HepG2 (cell line): ENCODE data around the gene DAG1. TPM values are rescaled to one million over a fixed set of nuclear protein-coding genes. Genes with fewer than 3 reads are reported as not detected.

Experiments used
- KLF13 ChIP-seq: sonication (generic); formaldehyde crosslinking; IDR thresholded peaks from 2 replicates; pipeline ENCODE4 v1.4.0; 2020; ENCODE audit warnings: mild to moderate bottlenecking, missing genetic modification reagents
- MAFF ChIP-seq: IDR thresholded peaks from 2 replicates; pipeline ENCODE4 v1.6.1; 2011; ENCODE audit warnings: low read depth, low read length, improper control_type of control experiment
- NBN ChIP-seq: fragments of 450-650 bp; conservative IDR thresholded peaks from 2 replicates; pipeline ENCODE4 v1.6.1; 2017
- PAWR ChIP-seq: sonication (generic); formaldehyde crosslinking; IDR thresholded peaks from 2 replicates; pipeline ENCODE4 v1.4.0; 2020; ENCODE audit warnings: missing genetic modification reagents, mild to moderate bottlenecking, borderline replicate concordance
- PAXIP1 ChIP-seq: sonication (generic); formaldehyde crosslinking; conservative IDR thresholded peaks from 2 replicates; pipeline ENCODE4 v1.4.0; 2020; ENCODE audit warnings: mild to moderate bottlenecking, missing genetic modification reagents, moderate library complexity
- POLR2AphosphoS2 ChIP-seq: IDR thresholded peaks from 2 replicates; pipeline ENCODE4 v1.6.1; 2011; ENCODE audit warnings: low read depth, low read length, improper control_type of control experiment
- RXRA ChIP-seq: sonication (generic); formaldehyde crosslinking; IDR thresholded peaks from 2 replicates; pipeline ENCODE4 v1.5.1; 2020; ENCODE audit warnings: missing genetic modification reagents
- SIN3A ChIP-seq: IDR thresholded peaks from 2 replicates; pipeline ENCODE4 v1.6.1; 2011; ENCODE audit warnings: low read depth, mild to moderate bottlenecking, control low read depth, low read length, borderline replicate concordance
- STAT6 ChIP-seq: sonication (generic); formaldehyde crosslinking; IDR thresholded peaks from 2 replicates; pipeline ENCODE4 v1.4.0; 2020; ENCODE audit warnings: missing genetic modification reagents, mild to moderate bottlenecking, borderline replicate concordance
- TGIF2 ChIP-seq: IDR thresholded peaks from 2 replicates; pipeline ENCODE4 v1.6.1; 2016; ENCODE audit warnings: control low read depth, missing compliant biosample characterization
- ZC3H4 ChIP-seq: sonication (generic); formaldehyde crosslinking; IDR thresholded peaks from 2 replicates; pipeline ENCODE4 v1.4.0; 2020; ENCODE audit warnings: missing genetic modification reagents, borderline replicate concordance
- ZNF136 ChIP-seq: sonication (generic); formaldehyde crosslinking; IDR thresholded peaks from 2 replicates; pipeline ENCODE4 v1.8.1; 2022; ENCODE audit warnings: low read depth, mild to moderate bottlenecking, moderate library complexity, missing genetic modification reagents
- ZNF263 ChIP-seq: sonication (generic); formaldehyde crosslinking; IDR thresholded peaks from 2 replicates; pipeline ENCODE4 v1.4.0; 2020; ENCODE audit warnings: missing genetic modification reagents
- ZNF317 ChIP-seq: sonication (generic); formaldehyde crosslinking; IDR thresholded peaks from 2 replicates; pipeline ENCODE4 v1.5.0; 2020; ENCODE audit warnings: mild to moderate bottlenecking, missing genetic modification reagents
- ZNF414 ChIP-seq: sonication (generic); formaldehyde crosslinking; IDR thresholded peaks from 2 replicates; pipeline ENCODE4 v1.5.0; 2020; ENCODE audit warnings: missing genetic modification reagents
- ZNF570 ChIP-seq: sonication (generic); formaldehyde crosslinking; IDR thresholded peaks from 2 replicates; pipeline ENCODE4 v1.4.0; 2020; ENCODE audit warnings: mild to moderate bottlenecking, missing genetic modification reagents, borderline replicate concordance
- polyA plus RNA-seq, 8 experiments: library from polyadenylated mRNA; depleted of rRNA in 3 of 8; stranded (reverse) in 7 of 8; unstranded in 1 of 8; fragments of >200 nt; fragmentation: Illumina TruSeq in 4 of 8; extraction: Trizol in 4 of 8; gene quantifications; 2 replicates each; pipeline versions ENCODE4 v1.2.1 to v1.2.3, GENCODE V29; 2011 to 2016; ENCODE audit warnings: low read depth in 4 of 8, missing spikeins in 1 of 8, mixed read lengths in 1 of 8; ENCODE audit not compliant: insufficient read depth in 1 of 8
- total RNA-seq, 5 experiments: library from RNA; depleted of rRNA; stranded (reverse); fragments of >200 nt; fragmentation: Illumina TruSeq; extraction: Trizol; gene quantifications; 2 replicates each; pipeline ENCODE4 v1.2.3, GENCODE V29; 2016; ENCODE audit warnings: low read depth in 1 of 5
- TF ChIP-seq, protein P1 (sequence below): sonication (generic); formaldehyde crosslinking; IDR thresholded peaks from 2 replicates; pipeline ENCODE4 v1.8.0; 2022; ENCODE audit warnings: low read depth, missing genetic modification reagents
- TF ChIP-seq, protein P2 (sequence below): sonication (generic); formaldehyde crosslinking; IDR thresholded peaks from 2 replicates; pipeline ENCODE4 v1.4.0; 2020; ENCODE audit warnings: missing genetic modification reagents

The DAG1 gene
- total and polyA plus RNA-seq, 2 of the 13 experiments (the other 11 are each of a cell fraction or from before 2014, with no cell fraction given) = 47.3 to 50.4 TPM

DNA sequence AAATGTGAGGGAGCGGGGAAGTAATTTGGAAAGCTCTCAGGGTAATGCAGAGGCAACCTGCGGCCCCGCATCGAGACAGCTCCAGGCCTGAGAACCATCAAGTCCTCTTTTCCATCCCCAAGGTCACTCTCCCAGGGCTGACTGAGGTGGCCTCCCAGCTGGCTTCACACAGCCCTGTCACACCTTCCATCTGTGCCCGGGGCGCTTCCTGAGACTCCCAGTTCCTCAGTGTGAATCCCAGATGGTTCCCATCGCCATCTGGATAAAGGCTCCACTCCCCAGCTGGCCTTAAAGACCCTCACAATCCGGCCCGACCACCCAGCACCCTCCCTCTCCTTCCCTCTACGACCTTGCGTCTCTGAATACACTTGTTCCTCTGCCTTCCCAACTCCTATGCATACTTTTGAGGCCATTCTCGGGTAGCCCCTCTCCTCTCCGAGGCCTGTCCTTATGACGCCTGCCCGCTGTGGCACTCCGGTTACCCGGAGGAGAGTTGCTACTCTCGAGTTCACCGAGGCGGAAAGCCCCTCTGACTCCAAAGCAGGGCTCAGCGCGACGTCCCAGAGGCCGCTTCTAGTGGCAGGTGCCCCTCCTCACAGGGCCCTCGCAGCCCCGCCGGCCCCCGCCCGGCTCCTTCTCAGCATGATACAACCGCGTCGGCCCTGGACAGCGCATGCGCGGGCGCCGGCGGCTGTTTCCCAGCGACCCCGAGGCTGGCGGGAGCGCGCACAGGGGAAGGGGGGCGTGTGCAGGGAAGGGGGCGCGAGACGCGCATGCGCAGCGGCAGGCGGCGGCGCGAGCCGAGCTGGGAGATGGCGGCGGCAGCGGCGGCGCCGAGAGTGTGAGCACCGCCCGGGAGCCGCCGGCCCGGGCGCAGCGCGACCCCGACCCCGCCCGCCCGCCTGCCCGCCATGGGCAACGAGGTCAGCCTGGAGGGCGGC, 83.9 kb downstream of the DAG1 start, which contains the start of gene BSN (continued):
- TF ChIP-seq ZNF414 (CRISPR knock-in tag) (no peak), NBN (no peak), ZNF263 (CRISPR knock-in tag) (no peak), ZNF136 (CRISPR knock-in tag) (no peak), SIN3A (0 out of 2 replicates have a peak, but pooled peaks have one; percentile 54), TGIF2 (CRISPR knock-in tag) (peak; percentile 55), ZNF570 (no peak), MAFF (no peak), RXRA (CRISPR knock-in tag) (peak; percentile 32; the same call in 1 of the 2 replicates), STAT6 (CRISPR knock-in tag) (0 out of 2 replicates have a peak, but pooled peaks have one; percentile 35), KLF13 (CRISPR knock-in tag) (no peak), POLR2AphosphoS2 (no peak), ZC3H4 (CRISPR knock-in tag) (no peak; the same call in 1 of the 2 replicates), PAXIP1 (peak; percentile 17; the same call in 1 of the 2 replicates), ZNF317 (0 out of 2 replicates have a peak, but pooled peaks have one; percentile 23), PAWR (CRISPR knock-in tag) (no peak)
- TF ChIP-seq, protein P1, sequence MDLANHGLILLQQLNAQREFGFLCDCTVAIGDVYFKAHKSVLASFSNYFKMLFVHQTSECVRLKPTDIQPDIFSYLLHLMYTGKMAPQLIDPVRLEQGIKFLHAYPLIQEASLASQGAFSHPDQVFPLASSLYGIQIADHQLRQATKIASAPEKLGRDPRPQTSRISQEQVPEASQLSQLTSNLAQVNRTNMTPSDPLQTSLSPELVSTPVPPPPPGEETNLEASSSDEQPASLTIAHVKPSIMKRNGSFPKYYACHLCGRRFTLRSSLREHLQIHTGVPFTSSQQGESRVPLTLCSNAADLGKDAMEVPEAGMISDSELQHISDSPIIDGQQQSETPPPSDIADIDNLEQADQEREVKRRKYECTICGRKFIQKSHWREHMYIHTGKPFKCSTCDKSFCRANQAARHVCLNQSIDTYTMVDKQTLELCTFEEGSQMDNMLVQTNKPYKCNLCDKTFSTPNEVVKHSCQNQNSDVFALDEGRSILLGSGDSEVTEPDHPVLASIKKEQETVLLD (CRISPR knock-in tag) = peak; percentile 68; the same call in 1 of the 2 replicates
- TF ChIP-seq, protein P2, sequence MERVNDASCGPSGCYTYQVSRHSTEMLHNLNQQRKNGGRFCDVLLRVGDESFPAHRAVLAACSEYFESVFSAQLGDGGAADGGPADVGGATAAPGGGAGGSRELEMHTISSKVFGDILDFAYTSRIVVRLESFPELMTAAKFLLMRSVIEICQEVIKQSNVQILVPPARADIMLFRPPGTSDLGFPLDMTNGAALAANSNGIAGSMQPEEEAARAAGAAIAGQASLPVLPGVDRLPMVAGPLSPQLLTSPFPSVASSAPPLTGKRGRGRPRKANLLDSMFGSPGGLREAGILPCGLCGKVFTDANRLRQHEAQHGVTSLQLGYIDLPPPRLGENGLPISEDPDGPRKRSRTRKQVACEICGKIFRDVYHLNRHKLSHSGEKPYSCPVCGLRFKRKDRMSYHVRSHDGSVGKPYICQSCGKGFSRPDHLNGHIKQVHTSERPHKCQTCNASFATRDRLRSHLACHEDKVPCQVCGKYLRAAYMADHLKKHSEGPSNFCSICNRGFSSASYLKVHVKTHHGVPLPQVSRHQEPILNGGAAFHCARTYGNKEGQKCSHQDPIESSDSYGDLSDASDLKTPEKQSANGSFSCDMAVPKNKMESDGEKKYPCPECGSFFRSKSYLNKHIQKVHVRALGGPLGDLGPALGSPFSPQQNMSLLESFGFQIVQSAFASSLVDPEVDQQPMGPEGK = peak; percentile 82
